GM12891 (cell line): ENCODE data around the gene RAD50. TPM values are rescaled to one million over a fixed set of nuclear protein-coding genes. Genes with fewer than 3 reads are reported as not detected.
"Not testable (repeated sequence)": the region's sequence is repeated elsewhere in the genome, so short reads cannot be mapped to it uniquely, and the experiment has no call there.

ENCODE experiments used
- DNase-seq: peaks from one replicate; pipeline ENCODE4 v3.0.0; 2011; ENCODE audit warnings: low spot score; ENCODE audit not compliant: insufficient read length
- FAIRE-seq: peaks from 2 replicates; lab custom pipeline; 2011; peaks lifted over from hg19 to GRCh38; lab: Jason Lieb, UNC
- PAX5 ChIP-seq: IDR thresholded peaks from 2 replicates; pipeline ENCODE4 v1.6.1; 2011; ENCODE audit warnings: low read length, moderate library complexity, mild to moderate bottlenecking; ENCODE audit not compliant: insufficient read depth, severe bottlenecking
- POLR2A ChIP-seq: IDR thresholded peaks from 2 replicates; pipeline ENCODE4 v1.6.1; 2011; ENCODE audit warnings: low read depth, low read length, control low read depth
- POLR2AphosphoS5 ChIP-seq: IDR thresholded peaks from 2 replicates; pipeline ENCODE4 v1.6.1; 2011; ENCODE audit warnings: low read depth, low read length, control low read depth
- POU2F2 ChIP-seq: IDR thresholded peaks from 2 replicates; pipeline ENCODE4 v1.6.1; 2011; ENCODE audit warnings: low read depth, mild to moderate bottlenecking, control low read depth, low read length, moderate library complexity
- SPI1 ChIP-seq: IDR thresholded peaks from 2 replicates; pipeline ENCODE4 v1.6.1; 2011; ENCODE audit warnings: low read depth, low read length, control low read depth
- TAF1 ChIP-seq: IDR thresholded peaks from 2 replicates; pipeline ENCODE4 v1.6.1; 2011; ENCODE audit warnings: low read depth, low read length, control low read depth
- polyA plus RNA-seq: library from polyadenylated mRNA; unstranded; fragments of >200 nt; gene quantifications from one replicate; pipeline ENCODE4 v1.2.1, GENCODE V29; 2012; ENCODE audit warnings: low read depth, missing spikeins, inconsistent platforms; ENCODE audit not compliant: missing spikeins

RAD50 gene
- polyA plus RNA-seq, result 24.3 TPM

DNA sequence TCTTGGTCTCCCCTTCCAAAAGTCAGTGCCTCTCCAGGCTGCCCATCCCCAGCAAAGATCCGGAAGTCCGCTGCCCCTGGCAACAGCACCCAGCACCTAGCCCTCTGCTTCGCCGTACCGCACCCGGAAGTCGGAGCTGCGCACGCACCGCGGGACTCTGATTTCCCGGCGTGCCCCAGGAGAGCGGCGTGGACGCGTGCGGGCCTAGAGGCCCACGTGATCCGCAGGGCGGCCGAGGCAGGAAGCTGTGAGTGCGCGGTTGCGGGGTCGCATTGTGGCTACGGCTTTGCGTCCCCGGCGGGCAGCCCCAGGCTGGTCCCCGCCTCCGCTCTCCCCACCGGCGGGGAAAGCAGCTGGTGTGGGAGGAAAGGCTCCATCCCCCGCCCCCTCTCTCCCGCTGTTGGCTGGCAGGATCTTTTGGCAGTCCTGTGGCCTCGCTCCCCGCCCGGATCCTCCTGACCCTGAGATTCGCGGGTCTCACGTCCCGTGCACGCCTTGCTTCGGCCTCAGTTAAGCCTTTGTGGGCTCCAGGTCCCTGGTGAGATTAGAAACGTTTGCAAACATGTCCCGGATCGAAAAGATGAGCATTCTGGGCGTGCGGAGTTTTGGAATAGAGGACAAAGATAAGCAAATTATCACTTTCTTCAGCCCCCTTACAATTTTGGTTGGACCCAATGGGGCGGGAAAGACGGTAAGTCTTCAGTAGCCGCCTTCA is at the start of gene RAD50:
RAD50 (plus strand) TSS at position 215 of the 715 bp plus-strand sequence; CDS start at position 563, 348 bp downstream.
- TF ChIP-seq POU2F2 (no peak; the same call in 1 of the 2 replicates), POLR2AphosphoS5 (peak; percentile 96), TAF1 (peak; percentile 71), SPI1 (peak; percentile 8; the same call in 1 of the 2 replicates), PAX5 (no peak), POLR2A (peak; percentile 87)
- peak; percentile 82 for DNase-seq
- peak; percentile 99 for FAIRE-seq

DNA sequence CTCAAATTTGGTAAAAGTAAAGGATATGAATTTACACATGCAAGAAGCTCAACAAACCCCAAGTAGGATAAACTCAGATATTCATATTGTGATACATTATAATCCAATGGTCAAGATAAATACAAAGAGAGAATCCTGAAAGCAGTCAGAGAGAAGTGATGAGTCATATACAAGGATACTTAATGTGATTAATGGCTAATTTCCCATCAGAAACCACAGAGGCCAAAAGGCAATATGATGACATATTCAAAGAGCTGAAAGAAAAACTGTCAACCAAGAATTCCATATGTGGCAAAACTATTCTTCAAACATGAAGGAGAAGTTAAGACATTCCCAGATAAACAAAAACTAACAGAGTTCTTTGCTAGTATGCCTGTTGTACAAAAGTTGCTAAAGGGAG is 46.7 kb upstream of the RAD50 start:
- no peak for TF ChIP-seq POLR2A
- no peak for FAIRE-seq
- no peak for DNase-seq

DNA sequence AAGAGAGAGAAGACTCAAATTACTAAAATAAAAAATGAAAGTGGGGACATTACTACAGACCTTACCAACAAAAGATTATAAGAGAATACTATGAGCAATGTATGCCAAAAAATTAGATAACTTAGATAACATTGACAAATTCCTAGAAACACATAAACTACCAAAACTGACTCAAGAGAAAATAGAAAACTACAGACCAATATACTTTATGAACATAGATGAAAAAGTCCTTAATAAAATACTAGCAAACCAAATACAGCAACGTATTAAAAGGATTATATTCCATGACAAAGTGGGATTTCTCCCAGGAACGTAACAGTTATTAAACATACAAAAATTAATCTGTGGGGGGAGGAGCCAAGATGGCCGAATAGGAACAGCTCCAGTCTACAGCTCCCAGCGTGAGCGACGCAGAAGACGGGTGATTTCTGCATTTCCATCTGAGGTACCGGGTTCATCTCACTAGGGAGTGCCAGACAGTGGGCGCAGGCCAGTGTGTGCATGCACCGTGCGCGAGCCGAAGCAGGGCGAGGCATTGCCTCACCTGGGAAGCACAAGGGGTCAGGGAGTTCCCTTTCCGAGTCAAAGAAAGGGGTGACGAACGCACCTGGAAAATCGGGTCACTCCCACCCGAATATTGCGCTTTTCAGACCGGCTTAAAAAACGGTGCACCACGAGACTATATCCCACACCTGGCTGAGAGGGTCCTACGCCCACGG is 43.0 kb upstream of the RAD50 start:
- not testable (repeated sequence) for DNase-seq, FAIRE-seq

DNA sequence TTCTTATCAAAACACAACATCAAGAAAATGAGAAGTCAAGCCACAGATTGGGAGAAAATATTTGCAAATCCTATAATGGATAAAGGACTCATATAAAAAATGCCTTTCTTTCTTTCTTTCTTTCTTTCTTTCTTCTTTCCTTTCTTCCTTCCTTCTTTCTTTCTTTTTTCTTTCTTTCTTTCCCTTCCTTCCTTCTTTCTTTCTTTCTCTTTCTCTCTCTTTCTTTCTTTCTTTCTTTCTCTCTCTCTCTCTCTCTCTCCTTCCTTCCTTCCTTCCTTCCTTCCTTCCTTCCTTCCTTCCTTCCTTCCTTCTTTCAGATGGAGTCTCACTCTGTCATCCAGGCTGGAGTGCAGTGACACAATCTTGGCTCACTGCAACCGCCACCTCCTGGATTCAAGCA is 34.7 kb upstream of the RAD50 start:
- not testable (repeated sequence) for FAIRE-seq, DNase-seq

DNA sequence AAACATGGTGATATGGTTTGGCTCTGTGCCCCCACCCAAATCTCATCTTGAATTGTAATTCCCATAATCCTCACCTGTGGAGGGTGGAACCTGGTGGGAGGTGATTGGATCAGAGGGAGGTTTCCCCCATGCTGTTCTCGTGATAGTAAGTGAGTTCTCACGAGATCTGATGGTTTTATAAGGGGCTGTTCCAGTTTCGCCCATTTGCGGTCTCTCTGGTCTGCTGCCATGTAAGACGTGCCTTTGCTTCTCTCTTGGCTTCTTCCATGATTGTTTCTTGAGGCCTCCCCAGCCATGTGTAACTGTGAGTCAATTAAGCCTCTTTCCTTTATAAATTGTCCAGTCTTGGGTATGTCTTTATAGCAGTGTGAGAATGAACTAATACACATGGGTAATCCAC is 31.9 kb upstream of the RAD50 start:
- not testable (repeated sequence) for DNase-seq, FAIRE-seq

DNA sequence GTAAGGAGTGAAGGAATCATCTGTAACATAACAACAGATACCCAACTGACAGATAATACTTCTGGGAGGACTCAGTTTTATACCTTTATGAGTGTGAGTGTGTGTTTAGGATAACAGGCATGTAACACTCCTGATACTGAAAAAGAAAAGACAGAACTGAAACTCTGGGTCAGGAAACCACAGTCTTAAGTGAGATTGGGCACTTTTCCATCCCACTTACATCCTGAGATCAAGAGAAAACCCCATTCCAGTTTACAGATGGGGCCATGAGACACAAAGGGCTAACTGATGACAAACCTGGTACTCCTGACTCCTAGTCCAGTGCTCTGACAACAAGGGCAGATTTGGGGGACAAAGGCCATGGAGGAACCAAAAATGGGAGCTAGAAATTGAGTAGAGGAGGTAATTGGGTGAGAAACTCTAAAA is 31.5 kb upstream of the RAD50 start:
- TF ChIP-seq POU2F2 (peak; percentile 46; the same call in 1 of the 2 replicates), POLR2AphosphoS5 (no peak), SPI1 (peak; percentile 100)
- peak; percentile 92 for FAIRE-seq

DNA sequence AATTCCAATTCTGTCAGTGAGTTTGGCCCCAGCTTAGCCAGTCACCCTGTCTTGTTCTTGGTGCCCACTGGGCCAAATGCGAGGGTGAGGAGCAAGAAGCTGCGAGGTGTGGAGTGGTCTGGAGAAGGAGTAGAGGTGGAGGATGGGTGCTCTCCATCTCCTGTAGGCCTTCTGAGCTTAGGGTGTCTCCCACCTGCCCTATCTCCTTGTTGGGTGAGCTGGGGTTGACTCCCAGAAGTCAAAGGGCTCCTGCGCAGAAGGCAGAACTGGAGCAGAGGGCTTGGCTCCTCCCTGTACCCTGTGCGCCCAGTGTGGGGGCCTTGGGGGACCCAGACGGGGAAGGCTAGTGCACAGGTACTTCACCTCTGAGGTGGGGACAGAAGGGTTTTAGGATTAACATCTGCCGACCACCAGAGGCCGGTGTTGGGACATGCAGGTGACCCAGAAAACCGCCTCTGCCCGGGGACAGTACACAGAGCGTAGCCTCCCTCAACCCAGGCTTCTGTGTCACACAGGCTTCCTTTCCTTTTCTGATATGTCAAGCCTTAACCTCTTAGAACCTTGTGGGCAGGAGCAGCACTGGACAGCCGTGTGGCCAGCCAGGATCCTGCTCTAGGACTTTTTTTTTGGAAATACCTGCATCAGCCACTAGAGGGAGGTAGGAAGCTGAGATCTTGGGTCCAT is 30.3 kb upstream of the RAD50 start:
- DNase-seq, result no peak
- FAIRE-seq, result no peak
- no peak for TF ChIP-seq SPI1
- TF ChIP-seq POLR2AphosphoS5, result no peak
- no peak for TF ChIP-seq POU2F2
- no peak for TF ChIP-seq TAF1
- TF ChIP-seq PAX5, result no peak
- no peak for TF ChIP-seq POLR2A

More for the DNA sequence above, 31.5 kb upstream of the RAD50 start:
- DNase-seq, result no peak

DNA sequence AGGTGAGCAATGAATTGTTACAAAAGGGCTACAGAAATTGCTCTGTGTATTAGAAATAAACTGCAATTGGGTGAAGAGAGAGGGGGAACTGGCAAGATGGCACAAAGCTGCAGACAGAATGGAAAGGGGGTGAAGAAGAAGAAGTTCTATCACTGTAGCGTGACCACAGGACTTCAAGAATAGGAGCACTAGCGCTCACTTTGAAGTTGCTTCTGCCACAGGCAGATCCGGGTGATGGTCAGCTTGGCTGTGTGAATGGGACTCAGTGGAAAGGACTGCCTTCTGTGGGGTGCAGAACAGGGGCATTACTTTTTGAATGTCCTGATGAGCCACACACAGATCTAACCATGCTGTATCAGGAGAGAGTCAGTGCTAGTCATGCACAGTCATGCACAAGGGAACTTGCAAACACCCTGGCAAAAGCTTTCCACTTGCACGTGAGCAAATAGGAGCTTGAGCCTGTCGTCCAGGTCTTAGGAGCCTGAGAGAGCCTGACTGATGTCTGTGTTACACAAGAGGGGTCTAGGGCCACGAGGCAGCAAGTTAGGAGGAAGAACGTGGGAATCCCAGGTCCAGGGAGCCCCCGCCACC is 29.7 kb upstream of the RAD50 start:
- DNase-seq (no peak), FAIRE-seq (peak; percentile 82)
- TF ChIP-seq POLR2AphosphoS5, result no peak

DNA sequence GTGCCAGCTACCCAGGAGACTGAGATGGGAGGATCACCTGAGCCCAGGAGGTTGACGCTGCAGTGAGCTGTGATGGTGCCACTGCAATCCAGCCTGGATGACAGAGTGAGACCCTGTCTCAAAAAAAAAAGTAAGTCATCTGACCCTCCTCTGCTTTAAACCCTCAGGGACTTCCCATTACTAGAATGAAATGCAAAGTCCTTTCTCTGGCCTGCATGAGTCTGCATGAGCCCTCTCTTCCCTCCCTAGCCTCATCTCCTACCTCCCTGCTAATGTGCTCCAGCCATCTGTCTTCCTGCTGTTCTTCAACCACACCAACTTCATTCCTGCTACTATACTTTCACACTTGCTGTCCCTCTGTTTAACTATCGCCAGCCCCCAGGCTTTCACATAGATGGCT is 28.8 kb upstream of the RAD50 start:
- TF ChIP-seq POLR2AphosphoS5, result no peak
- TF ChIP-seq POLR2A, result no peak
- TF ChIP-seq POU2F2, result no peak
- no peak for TF ChIP-seq SPI1
- TF ChIP-seq TAF1, result no peak
- TF ChIP-seq PAX5, result no peak
- FAIRE-seq (no peak), DNase-seq (no peak)

DNA sequence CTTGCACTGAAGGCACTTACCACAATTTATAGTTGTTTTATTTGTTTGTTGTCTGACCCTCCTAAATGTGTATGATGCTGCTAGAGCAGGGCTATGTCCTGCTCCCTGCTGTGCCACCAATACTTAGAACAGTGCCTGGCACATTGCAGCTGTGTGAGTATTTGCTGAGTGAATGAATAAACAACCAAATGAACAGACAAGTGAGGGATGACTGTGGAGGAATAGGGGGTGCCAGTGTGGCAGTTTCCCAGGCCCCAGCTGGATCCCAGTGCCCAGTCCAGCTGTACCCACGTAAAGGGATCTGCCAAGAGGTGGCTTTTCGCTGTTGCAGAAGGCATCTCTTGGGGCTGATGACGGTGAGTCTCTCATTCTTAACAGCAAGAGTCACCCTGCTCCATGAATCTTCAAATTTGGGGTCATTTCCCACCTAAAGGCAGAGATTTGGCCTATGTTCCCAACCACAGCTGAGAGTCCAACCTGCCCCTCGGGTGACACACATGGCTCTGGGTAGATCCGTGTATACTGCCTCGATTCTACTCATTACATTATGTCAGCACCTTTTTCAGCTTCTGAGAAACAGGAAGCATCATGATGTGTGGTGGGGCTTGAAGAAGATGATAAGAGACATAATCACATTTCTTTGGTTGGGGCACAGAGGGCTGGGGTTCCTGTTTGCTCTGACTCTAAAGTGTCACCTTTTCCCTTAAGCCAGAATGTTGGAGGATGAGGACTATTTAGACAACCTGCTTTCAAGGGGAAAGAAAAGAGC is 27.7 kb upstream of the RAD50 start:
- DNase-seq (no peak), FAIRE-seq (peak; percentile 51)
- TF ChIP-seq SPI1 (no peak), POLR2A (no peak), POU2F2 (no peak), TAF1 (no peak), PAX5 (no peak), POLR2AphosphoS5 (no peak)
